Esophagus muscularis mucosa (tissue), 4 donors: ENCODE measurements around the gene TDG. TPM values are rescaled to one million over a fixed set of nuclear protein-coding genes. Genes with fewer than 3 reads are reported as not detected.
"Not testable (repeated sequence)": the region's sequence is repeated elsewhere in the genome, so short reads cannot be mapped to it uniquely, and the experiment has no call there.

Experiments used
- DNase-seq: peaks from one replicate; pipeline ENCODE4 v3.0.0-alpha.2; 2017; ENCODE audit errors: extremely low spot score
- H3K27ac ChIP-seq, 4 donors: fragments of 200-600 bp; sonication (generic); replicated peaks in 1 of 4; 1 replicate in 3 of 4; 2 replicates in 1 of 4; pipeline ENCODE4 v1.5.1; 2016 to 2019; ENCODE audit warnings: mild to moderate bottlenecking in 1 of 4
- H3K27me3 ChIP-seq, 4 donors: fragments of 200-600 bp; sonication (generic); one replicate each; pipeline versions ENCODE4 v1.5.1 to v1.6.0; 2016 to 2019
- H3K36me3 ChIP-seq, 4 donors: fragments of 200-600 bp; sonication (generic); one replicate each; pipeline ENCODE4 v1.5.1; 2016 to 2019
- H3K4me1 ChIP-seq, 4 donors: fragments of 200-600 bp; sonication (generic); one replicate each; pipeline ENCODE4 v1.5.1; 2016 to 2019
- H3K4me3 ChIP-seq, 4 donors: fragments of 200-600 bp; sonication (generic); 1 replicate in 2 of 4; 2 replicates in 2 of 4; pipeline ENCODE4 v1.5.1; 2016 to 2019; ENCODE audit warnings: mild to moderate bottlenecking in 4 of 4, moderate library complexity in 1 of 4
- H3K9me3 ChIP-seq, 4 donors: fragments of 200-600 bp; sonication (generic); 1 replicate in 3 of 4; 2 replicates in 1 of 4; pipeline ENCODE4 v1.5.1; 2016 to 2019
- EP300 ChIP-seq: sonication (generic); formaldehyde crosslinking; IDR thresholded peaks from one replicate; pipeline ENCODE4 v1.6.1; 2017; ENCODE audit warnings: antibody characterized with exemption
- POLR2A ChIP-seq: fragments of 450-650 bp; IDR thresholded peaks from one replicate; pipeline ENCODE4 v1.6.1; 2017; ENCODE audit warnings: antibody characterized with exemption, moderate library complexity, mild to moderate bottlenecking, low read depth
- POLR2AphosphoS5 ChIP-seq, 2 donors: sonication (generic); formaldehyde crosslinking; IDR thresholded peaks; one replicate each; pipeline ENCODE4 v1.6.1; 2017; ENCODE audit warnings: antibody characterized with exemption in 2 of 2
- WGBS: methylation state at CpG from one replicate; pipeline ENCODE4 v1.1.5; 2018; 5-methylcytosine and 5-hydroxymethylcytosine counted together
- intact Hi-C: fragments of 100-400 bp; cut with DNase I; formaldehyde crosslinking; loops from one replicate; pipeline ENCODE4 v1.15.1; 2023
- total RNA-seq, 4 donors: library from RNA; depleted of rRNA; stranded (reverse); fragments of >200 nt; gene quantifications; one replicate each; pipeline versions ENCODE4 v1.1.0 to v1.2.1, GENCODE V29; 2016
- TF ChIP-seq, protein P1 (sequence below), 3 experiments: fragments of 200-600 bp in 2 of 3; fragments of 450-650 bp in 1 of 3; sonication (generic) in 2 of 3; IDR thresholded peaks; one replicate each; pipeline ENCODE4 v1.5.1; 2017 to 2019; ENCODE audit warnings: antibody characterized with exemption in 3 of 3, mild to moderate bottlenecking in 2 of 3, moderate library complexity in 1 of 3

TDG gene
- total RNA-seq, 4 donors from 2014 or later = 13.7 to 16.4 (median 14.1) TPM

GRCh38 chr12:104023710-104024109, 58.0 kb downstream of the TDG start:
- DNase-seq = no peak
- Histone ChIP-seq H3K36me3 (no peaks in the 10 kb centered on the region), H3K9me3 (no peaks in the 10 kb centered on the region), H3K4me3 (no peak overlapping the region), H3K27ac (no peak overlapping the region), H3K27me3 (no peaks in the 10 kb centered on the region), H3K4me1 (no peaks in the 10 kb centered on the region)
- 75% methylated on average over 2 of the region's 2 CpGs for WGBS
- intact Hi-C loops = no loop called here
- TF ChIP-seq POLR2AphosphoS5 (IDR thresholded peaks at IDR 0.05) = no peak
- no peak for TF ChIP-seq POLR2A
- no peak for TF ChIP-seq EP300
- TF ChIP-seq, protein P1, sequence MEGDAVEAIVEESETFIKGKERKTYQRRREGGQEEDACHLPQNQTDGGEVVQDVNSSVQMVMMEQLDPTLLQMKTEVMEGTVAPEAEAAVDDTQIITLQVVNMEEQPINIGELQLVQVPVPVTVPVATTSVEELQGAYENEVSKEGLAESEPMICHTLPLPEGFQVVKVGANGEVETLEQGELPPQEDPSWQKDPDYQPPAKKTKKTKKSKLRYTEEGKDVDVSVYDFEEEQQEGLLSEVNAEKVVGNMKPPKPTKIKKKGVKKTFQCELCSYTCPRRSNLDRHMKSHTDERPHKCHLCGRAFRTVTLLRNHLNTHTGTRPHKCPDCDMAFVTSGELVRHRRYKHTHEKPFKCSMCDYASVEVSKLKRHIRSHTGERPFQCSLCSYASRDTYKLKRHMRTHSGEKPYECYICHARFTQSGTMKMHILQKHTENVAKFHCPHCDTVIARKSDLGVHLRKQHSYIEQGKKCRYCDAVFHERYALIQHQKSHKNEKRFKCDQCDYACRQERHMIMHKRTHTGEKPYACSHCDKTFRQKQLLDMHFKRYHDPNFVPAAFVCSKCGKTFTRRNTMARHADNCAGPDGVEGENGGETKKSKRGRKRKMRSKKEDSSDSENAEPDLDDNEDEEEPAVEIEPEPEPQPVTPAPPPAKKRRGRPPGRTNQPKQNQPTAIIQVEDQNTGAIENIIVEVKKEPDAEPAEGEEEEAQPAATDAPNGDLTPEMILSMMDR (IDR thresholded peaks at IDR 0.05) = no peak

DNA sequence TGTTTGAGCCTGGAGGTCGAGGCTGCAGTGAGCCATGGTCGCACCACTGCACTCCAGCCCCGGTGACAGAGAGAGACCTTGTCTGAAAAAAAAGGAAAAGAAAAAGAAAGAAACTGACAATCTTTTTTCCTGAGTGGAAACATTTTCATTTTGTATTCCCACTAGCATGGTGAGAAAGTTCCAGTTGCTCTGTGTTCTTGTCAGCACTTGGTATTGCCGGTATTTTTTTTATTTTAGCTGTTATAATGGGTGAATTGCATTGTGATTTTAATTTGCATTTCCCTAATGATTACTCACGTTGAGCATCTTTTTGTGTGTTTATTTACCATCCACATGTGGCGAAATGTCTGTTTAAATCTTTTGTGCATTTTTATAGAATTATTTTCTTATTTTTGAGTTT, 58.7 kb downstream of the TDG start:
- H3K4me1 ChIP-seq = no peaks in the 10 kb centered on the region
- H3K36me3 ChIP-seq = no peaks in the 10 kb centered on the region
- TF ChIP-seq EP300 (no peak), POLR2A (no peak), POLR2AphosphoS5 (IDR thresholded peaks at IDR 0.05) (no peak)
- TF ChIP-seq, protein P1 (IDR thresholded peaks at IDR 0.05) = no peak
- no peak for DNase-seq
- WGBS = 93% methylated on average over 6 of the region's 6 CpGs
- H3K4me3 ChIP-seq = no peak overlapping the region
- no peaks in the 10 kb centered on the region for H3K9me3 ChIP-seq
- H3K27ac ChIP-seq = no peak overlapping the region
- H3K27me3 ChIP-seq = no peaks in the 10 kb centered on the region
- intact Hi-C loops = no loop called here

DNA sequence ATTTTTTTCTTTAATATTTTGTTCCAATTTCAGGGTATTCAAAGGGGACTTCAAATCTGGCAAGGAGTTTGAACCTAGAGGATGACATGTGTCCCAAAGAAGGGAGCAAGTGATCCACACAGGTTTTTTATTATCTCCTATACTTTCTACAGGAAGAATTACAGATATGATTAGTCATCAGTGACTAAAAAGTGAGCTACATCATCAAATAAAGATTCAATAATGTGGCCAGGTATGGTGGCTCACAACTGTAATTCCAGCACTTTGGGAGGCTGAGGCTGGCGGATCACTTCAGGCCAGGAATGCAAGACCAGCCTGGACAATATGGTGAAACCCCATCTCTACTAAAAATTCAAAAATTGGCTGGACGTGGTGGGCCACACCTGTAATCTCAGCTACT, 60.1 kb downstream of the TDG start:
- Histone ChIP-seq H3K27me3 (no peaks in the 10 kb centered on the region), H3K36me3 (no peaks in the 10 kb centered on the region), H3K4me3 (no peak overlapping the region), H3K4me1 (no peaks in the 10 kb centered on the region), H3K9me3 (no peaks in the 10 kb centered on the region), H3K27ac (no peak overlapping the region)
- DNase-seq = no peak
- TF ChIP-seq POLR2A = no peak
- TF ChIP-seq POLR2AphosphoS5 (IDR thresholded peaks at IDR 0.05) = no peak
- TF ChIP-seq, protein P1 (IDR thresholded peaks at IDR 0.05) = no peak
- no peak for TF ChIP-seq EP300
- WGBS = 90% methylated on average over 2 of the region's 2 CpGs
- intact Hi-C loops = no loop called here

GRCh38 chr12:104026841-104027599, 61.3 kb downstream of the TDG start:
- intact Hi-C loops = no loop called here
- 58% methylated on average over 5 of the region's 5 CpGs for WGBS

DNA sequence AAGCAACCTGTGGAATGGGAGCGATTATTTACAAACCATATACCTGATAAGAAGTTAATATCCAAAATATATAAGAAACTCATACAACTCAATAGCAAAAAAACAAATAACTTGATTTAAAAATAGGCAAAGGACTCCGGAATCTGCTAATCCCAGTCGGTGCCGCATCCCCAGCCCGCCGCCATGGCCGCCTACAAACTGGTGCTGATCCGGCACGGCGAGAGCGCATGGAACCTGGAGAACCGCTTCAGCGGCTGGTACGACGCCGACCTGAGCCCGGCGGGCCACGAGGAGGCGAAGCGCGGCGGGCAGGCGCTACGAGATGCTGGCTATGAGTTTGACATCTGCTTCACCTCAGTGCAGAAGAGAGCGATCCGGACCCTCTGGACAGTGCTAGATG, 64.9 kb downstream of the TDG start:
- H3K4me3 ChIP-seq, H3K36me3 ChIP-seq, H3K27ac ChIP-seq, DNase-seq, H3K4me1 ChIP-seq, H3K9me3 ChIP-seq, intact Hi-C loops, H3K27me3 ChIP-seq: not testable (repeated sequence)
- WGBS = 85% methylated on average over 22 of the region's 27 CpGs

More at GRCh38 chr12:104026841-104027599, 61.3 kb downstream of the TDG start:
- Histone ChIP-seq H3K27me3 (no peaks in the 10 kb centered on the region), H3K4me1 (no peaks in the 10 kb centered on the region), H3K36me3 (no peaks in the 10 kb centered on the region), H3K4me3 (no peak overlapping the region), H3K27ac (no peak overlapping the region), H3K9me3 (no peaks in the 10 kb centered on the region)
- no peak for DNase-seq
- TF ChIP-seq EP300 = no peak
- TF ChIP-seq, protein P1 (IDR thresholded peaks at IDR 0.05) = no peak
- no peak for TF ChIP-seq POLR2A
- TF ChIP-seq POLR2AphosphoS5 (IDR thresholded peaks at IDR 0.05) = no peak

- H3K9me3 ChIP-seq, H3K27me3 ChIP-seq, H3K4me3 ChIP-seq, H3K27ac ChIP-seq, H3K4me1 ChIP-seq, H3K36me3 ChIP-seq, DNase-seq, intact Hi-C loops: not testable (repeated sequence)
- 88% methylated on average over 2 of the region's 2 CpGs for WGBS
Observed at GRCh38 chr12:104036143-104036542, 70.5 kb downstream of the TDG start.
